Subcutaneous adipose tissue (tissue), 4 donors: ENCODE measurements around the gene SMIM13. TPM values are rescaled to one million over a fixed set of nuclear protein-coding genes. Genes with fewer than 3 reads are reported as not detected.

ENCODE experiments used
- CTCF ChIP-seq: fragments of 450-650 bp; IDR thresholded peaks from one replicate; pipeline ENCODE4 v1.5.1; 2016; ENCODE audit warnings: low read depth, mild to moderate bottlenecking, control low read depth, antibody characterized with exemption, moderate library complexity
- small RNA-seq: library from RNA; depleted of rRNA; stranded (forward); fragments of <200 nt; gene quantifications from one replicate; pipeline ENCODE3, GENCODE V24; 2016
- total RNA-seq, 4 donors: library from RNA; depleted of rRNA; stranded (reverse); fragments of >200 nt; gene quantifications; one replicate each; pipeline ENCODE4 v1.1.0, GENCODE V29; 2016

SMIM13 gene
- total RNA-seq, 4 donors from 2014 or later = 4.0 to 9.9 (median 6.7) TPM

DNA sequence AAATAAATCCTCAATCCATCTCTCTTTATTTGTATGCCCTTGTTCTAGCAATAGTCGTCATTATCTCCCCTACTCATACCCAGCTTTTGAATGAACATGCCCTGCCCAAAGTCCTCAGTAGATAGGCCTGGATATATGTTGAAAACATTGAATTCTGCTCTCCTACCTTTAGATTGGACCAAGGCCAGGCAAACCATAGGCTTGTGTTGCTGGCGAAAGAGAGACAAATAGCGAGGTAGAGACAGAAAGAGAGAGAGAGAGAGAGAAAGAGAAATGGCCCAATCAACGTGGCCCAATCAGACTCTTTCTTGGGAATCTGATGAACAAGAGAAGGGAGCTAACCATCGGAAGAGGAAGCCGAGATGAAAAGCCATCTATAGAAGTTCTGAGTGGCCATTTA, 93.7 kb downstream of the SMIM13 start:
- no peak for TF ChIP-seq CTCF

Small RNAs within 50 kb of the gene (small RNA-seq; reads per million reads assigned to genes)
- not detected for gene AL136139.1

Other genes with a start within 250 kb of the SMIM13 start
- gene GCM2, start 211.8 kb upstream of the SMIM13 start, total RNA-seq = not detected
- gene SYCP2L, start 206.8 kb upstream of the SMIM13 start, total RNA-seq = 1 to 10 TPM; 1.0 to 4.6 (median 3.3) TPM
- 1 to 10 TPM in 1 of 4 donors, under 1 TPM in 2, not detected in 1; 0.19 to 1.6 (median 0.44) TPM for gene ELOVL2, start 49.5 kb upstream of the SMIM13 start, total RNA-seq
- gene ERVFRD-1, start 17.9 kb downstream of the SMIM13 start, total RNA-seq = under 1 TPM in 3 of 4 donors, not detected in 1; 0.17 to 0.65 (median 0.44) TPM
- 100 to 1,000 TPM in 1 of 4 donors, 10 to 100 TPM in 3; 51.7 to 136 (median 94.0) TPM for gene NEDD9, start 138.8 kb downstream of the SMIM13 start, total RNA-seq